K562 (cell line): ENCODE data around the gene B3GAT3. TPM values are rescaled to one million over a fixed set of nuclear protein-coding genes. Genes with fewer than 3 reads are reported as not detected.

ENCODE experiments used
- ARID1B ChIP-seq: fragments of 450-650 bp; IDR thresholded peaks from 2 replicates; pipeline ENCODE4 v1.6.1; 2016; ENCODE audit warnings: antibody characterized with exemption, mild to moderate bottlenecking, inconsistent platforms
- FOXJ3 ChIP-seq: sonication (generic); formaldehyde crosslinking; IDR thresholded peaks from 2 replicates; pipeline ENCODE4 v1.4.0; 2020; ENCODE audit warnings: mild to moderate bottlenecking, missing genetic modification reagents
- KDM5B ChIP-seq: fragments of 200-600 bp; sonication (generic); IDR thresholded peaks from 2 replicates; pipeline ENCODE4 v1.6.1; 2012; ENCODE audit warnings: low read depth, mild to moderate bottlenecking, moderate library complexity, low read length, control low read depth, inconsistent platforms; ENCODE audit not compliant: insufficient replicate concordance
- NRF1 ChIP-seq, 2 experiments: fragments of 450-650 bp; IDR thresholded peaks in 1 of 2; conservative IDR thresholded peaks in 1 of 2; 2 replicates each; pipeline ENCODE4 v1.6.1; 2014; ENCODE audit warnings: mild to moderate bottlenecking in 2 of 2
- POLR2A ChIP-seq: fragments of 450-650 bp; conservative IDR thresholded peaks from 2 replicates; pipeline ENCODE4 v1.6.1; 2016
- POLR2B ChIP-seq: fragments of 450-650 bp; IDR thresholded peaks from 2 replicates; pipeline ENCODE4 v1.6.1; 2018; ENCODE audit warnings: low read depth; ENCODE audit not compliant: partially characterized antibody
- POLR2G ChIP-seq: fragments of 200-400 bp; formaldehyde crosslinking; IDR thresholded peaks from 2 replicates; pipeline ENCODE4 v1.6.1; 2017; ENCODE audit warnings: low read depth, mild to moderate bottlenecking, antibody characterized with exemption, low read length, moderate library complexity
- RBBP5 ChIP-seq: fragments of 200-600 bp; sonication (generic); IDR thresholded peaks from 2 replicates; pipeline ENCODE4 v1.6.1; 2012; ENCODE audit warnings: borderline replicate concordance, mild to moderate bottlenecking, low read length, control low read depth, inconsistent platforms; ENCODE audit not compliant: insufficient read depth, poor library complexity, severe bottlenecking
- RCOR1 ChIP-seq, 2 experiments: IDR thresholded peaks; 2 replicates each; pipeline ENCODE4 v1.6.1; 2012; ENCODE audit warnings: low read depth in 2 of 2, low read length in 2 of 2, borderline replicate concordance in 1 of 2, improper control_type of control experiment in 1 of 2
- RNF219 ChIP-seq: fragments of 250-450 bp; sonication (Bioruptor Pico); IDR thresholded peaks from 2 replicates; pipeline ENCODE4 v1.5.0; 2022; ENCODE audit warnings: mild to moderate bottlenecking
- SMARCB1 ChIP-seq: IDR thresholded peaks from 2 replicates; pipeline ENCODE4 v1.6.1; 2011; ENCODE audit warnings: improper control_type of control experiment, low read depth; ENCODE audit not compliant: insufficient read length
- TAF9B ChIP-seq: fragments of 450-650 bp; IDR thresholded peaks from 2 replicates; pipeline ENCODE4 v1.6.1; 2018; ENCODE audit warnings: mild to moderate bottlenecking; ENCODE audit not compliant: partially characterized antibody
- TBP ChIP-seq: optimal IDR thresholded peaks from 2 replicates; pipeline ENCODE3; 2011; ENCODE audit warnings: low read depth, low read length, improper control_type of control experiment
- TOE1 ChIP-seq, 2 experiments: fragments of 450-650 bp in 1 of 2; sonication (generic) in 1 of 2; formaldehyde crosslinking in 1 of 2; IDR thresholded peaks; 2 replicates each; pipeline versions ENCODE4 v1.7.1 to v1.8.0; 2016 to 2022; ENCODE audit warnings: borderline replicate concordance in 2 of 2, mild to moderate bottlenecking in 2 of 2, antibody characterized with exemption in 1 of 2, inconsistent platforms in 1 of 2, low read depth in 1 of 2, missing genetic modification reagents in 1 of 2, moderate library complexity in 1 of 2
- USF1 ChIP-seq: sonication (generic); formaldehyde crosslinking; IDR thresholded peaks from 2 replicates; pipeline ENCODE4 v1.9.0; 2022; ENCODE audit warnings: mild to moderate bottlenecking, missing genetic modification reagents
- polyA plus RNA-seq, 8 experiments: library from polyadenylated mRNA; depleted of rRNA in 4 of 8; stranded (reverse) in 5 of 8; unstranded in 3 of 8; fragments of >200 nt; fragmentation: Nextera tagmentation in 2 of 8; fragmentation: Illumina TruSeq in 1 of 8; extraction: Ambion mirVana in 2 of 8; extraction: Trizol in 1 of 8; gene quantifications; 2 replicates each; pipeline versions ENCODE4 v1.2.1 to v1.2.3, GENCODE V29; 2011 to 2014; ENCODE audit warnings: inconsistent platforms in 1 of 8, missing spikeins in 1 of 8
- total RNA-seq, 7 experiments: library from RNA; depleted of rRNA in 6 of 7; stranded (reverse); fragments of >200 nt in 6 of 7; fragmentation: Illumina TruSeq in 2 of 7; extraction: Trizol in 2 of 7; gene quantifications; 2 replicates each; pipeline versions ENCODE4 v1.2.1 to v1.2.3, GENCODE V29; 2011 to 2021; ENCODE audit warnings: low replicate concordance in 1 of 7
- TF ChIP-seq, protein P1 (sequence below), 2 experiments: fragments of 450-650 bp; conservative IDR thresholded peaks; 2 replicates each; pipeline ENCODE4 v1.6.1; 2017; ENCODE audit warnings: mild to moderate bottlenecking in 2 of 2, moderate library complexity in 2 of 2
- TF ChIP-seq, protein P2 (sequence below), 2 experiments: fragments of 450-650 bp; IDR thresholded peaks; 2 replicates each; pipeline ENCODE4 v1.6.1; 2016

The B3GAT3 gene
- total and polyA plus RNA-seq, 9 of the 15 experiments (the other 6 are each of a cell fraction or from before 2014, with no cell fraction given) = 0.30 to 64.0 (median 21.4) TPM

DNA sequence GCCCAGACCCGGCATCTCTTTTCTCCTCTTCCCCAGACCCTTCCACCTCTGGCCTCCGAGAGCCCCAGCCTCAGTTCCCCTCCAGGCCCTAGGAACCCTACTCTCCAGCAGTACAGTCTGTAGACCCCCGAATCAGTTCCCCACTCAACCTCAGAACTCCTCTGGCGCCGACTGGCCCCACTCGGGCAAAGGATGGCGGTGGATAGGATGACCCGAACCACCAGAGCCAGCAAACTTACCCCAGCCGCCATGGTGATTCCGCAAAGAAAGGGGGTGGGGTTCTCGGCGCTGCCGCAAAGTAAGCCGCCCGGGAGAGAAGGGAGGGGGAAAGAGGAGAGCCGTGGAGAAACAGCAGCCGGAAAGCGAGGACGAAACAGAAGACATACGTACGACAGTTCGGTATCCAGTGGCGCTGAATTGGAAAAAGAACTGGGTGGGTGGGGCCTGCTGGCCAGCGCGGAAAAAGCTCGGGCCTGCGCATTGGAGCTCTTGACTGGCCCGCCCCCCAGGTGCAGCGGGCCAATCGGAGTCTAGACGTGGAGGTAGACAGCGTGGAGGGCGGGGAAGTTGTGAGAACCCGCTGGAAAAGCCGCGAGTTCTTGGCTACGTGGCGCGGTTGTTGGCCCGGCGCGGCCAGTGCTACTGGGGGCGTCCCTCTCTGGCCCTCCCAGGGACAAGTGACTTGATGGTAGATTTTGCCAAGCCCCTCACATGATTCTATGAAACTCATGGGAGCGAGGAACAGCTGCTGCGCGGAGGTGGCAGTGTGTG, 48.0 kb downstream of the B3GAT3 start, which contains the start of gene EEF1G (continued):
- TF ChIP-seq NRF1 (conservative IDR thresholded peaks at IDR 0.05 in 1 of 2, IDR thresholded peaks at IDR 0.05 in 1 of 2) (peak; percentile 99), POLR2A (peak; percentile 97), RCOR1 (IDR thresholded peaks at IDR 0.05; ENCODE audit: borderline replicate concordance in 1 of 2, low read depth in 2 of 2, low read length in 2 of 2) (0 out of 4 replicates have a peak, but pooled peaks of 1 of the 2 experiments have one; percentile 4), RNF219 (0 out of 2 replicates have a peak, but pooled peaks have one; percentile 31), TOE1 (IDR thresholded peaks at IDR 0.05; ENCODE audit: borderline replicate concordance) (peak; percentile 60), TOE1 (CRISPR knock-in tag; IDR thresholded peaks at IDR 0.05; ENCODE audit: borderline replicate concordance, low read depth) (0 out of 2 replicates have a peak, but pooled peaks have one; percentile 43), TBP (peak; percentile 97), POLR2G (peak; percentile 93), FOXJ3 (CRISPR knock-in tag) (no peak), RBBP5 (peak; percentile 89), SMARCB1 (no peak), POLR2B (peak; percentile 88), USF1 (peak; percentile 51), KDM5B (peak; percentile 90), ARID1B (peak; percentile 27; the same call in 1 of the 2 replicates), TAF9B (peak; percentile 100)
- TF ChIP-seq, protein P1, sequence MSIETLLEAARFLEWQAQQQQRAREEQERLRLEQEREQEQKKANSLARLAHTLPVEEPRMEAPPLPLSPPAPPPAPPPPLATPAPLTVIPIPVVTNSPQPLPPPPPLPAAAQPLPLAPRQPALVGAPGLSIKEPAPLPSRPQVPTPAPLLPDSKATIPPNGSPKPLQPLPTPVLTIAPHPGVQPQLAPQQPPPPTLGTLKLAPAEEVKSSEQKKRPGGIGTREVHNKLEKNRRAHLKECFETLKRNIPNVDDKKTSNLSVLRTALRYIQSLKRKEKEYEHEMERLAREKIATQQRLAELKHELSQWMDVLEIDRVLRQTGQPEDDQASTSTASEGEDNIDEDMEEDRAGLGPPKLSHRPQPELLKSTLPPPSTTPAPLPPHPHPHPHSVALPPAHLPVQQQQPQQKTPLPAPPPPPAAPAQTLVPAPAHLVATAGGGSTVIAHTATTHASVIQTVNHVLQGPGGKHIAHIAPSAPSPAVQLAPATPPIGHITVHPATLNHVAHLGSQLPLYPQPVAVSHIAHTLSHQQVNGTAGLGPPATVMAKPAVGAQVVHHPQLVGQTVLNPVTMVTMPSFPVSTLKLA (conservative IDR thresholded peaks at IDR 0.05) = peak; percentile 56 to 62
- TF ChIP-seq, protein P2, sequence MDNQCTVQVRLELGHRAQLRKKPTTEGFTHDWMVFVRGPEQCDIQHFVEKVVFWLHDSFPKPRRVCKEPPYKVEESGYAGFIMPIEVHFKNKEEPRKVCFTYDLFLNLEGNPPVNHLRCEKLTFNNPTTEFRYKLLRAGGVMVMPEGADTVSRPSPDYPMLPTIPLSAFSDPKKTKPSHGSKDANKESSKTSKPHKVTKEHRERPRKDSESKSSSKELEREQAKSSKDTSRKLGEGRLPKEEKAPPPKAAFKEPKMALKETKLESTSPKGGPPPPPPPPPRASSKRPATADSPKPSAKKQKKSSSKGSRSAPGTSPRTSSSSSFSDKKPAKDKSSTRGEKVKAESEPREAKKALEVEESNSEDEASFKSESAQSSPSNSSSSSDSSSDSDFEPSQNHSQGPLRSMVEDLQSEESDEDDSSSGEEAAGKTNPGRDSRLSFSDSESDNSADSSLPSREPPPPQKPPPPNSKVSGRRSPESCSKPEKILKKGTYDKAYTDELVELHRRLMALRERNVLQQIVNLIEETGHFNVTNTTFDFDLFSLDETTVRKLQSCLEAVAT (IDR thresholded peaks at IDR 0.05) = peak; percentile 57 to 79; a peak in 3 of 4 replicates
